GM12878 (cell line): ENCODE results near the gene PARN.

Experiments
- CHD2 ChIP-seq: IDR thresholded peaks from 2 replicates; pipeline ENCODE4 v1.6.1; 2011; ENCODE audit warnings: low read depth, low read length, improper control_type of control experiment, borderline replicate concordance
- FOS ChIP-seq: IDR thresholded peaks from 3 replicates; pipeline ENCODE4 v1.6.1; 2011; ENCODE audit warnings: borderline replicate concordance; ENCODE audit not compliant: insufficient read length; ENCODE audit errors: extremely low read depth

GRCh38 chr16:14496047-14496770, 133.9 kb downstream of the PARN start:
- TF ChIP-seq CHD2 (no peak), FOS (no peak)
